GM12878 (cell line): Measurements from ENCODE around the gene BEST2. TPM values are rescaled to one million over a fixed set of nuclear protein-coding genes. Genes with fewer than 3 reads are reported as not detected.

Experiments used
- ATAC-seq: fragments of 200-7000 bp; cut with Tn5 transposase; 3 replicates; pipeline ENCODE4 v1.9.1; 2020; ENCODE audit warnings: mild to moderate bottlenecking, moderate library complexity
- BruUV-seq: library from RNA; stranded (reverse); fragments of 400-500 nt; replicated peaks from 2 replicates; lab custom pipeline; 2021; lab: Mats Ljungman, UMichigan
- CTCF ChIA-PET: fragments of 300-600 bp; sonication (Branson Sonifier 250); formaldehyde crosslinking; extraction: SDS; loops from one replicate; lab custom pipeline; 2021; ENCODE audit warnings: inconsistent platforms; lab: Yijun Ruan, JAX
- POLR2A ChIA-PET: fragments of 350-600 bp; formaldehyde crosslinking; extraction: SDS; loops from one replicate; lab custom pipeline; 2021; ENCODE audit warnings: inconsistent platforms; lab: Charles Lee
- RAD21 ChIA-PET: fragments of 300-600 bp; sonication (Branson Sonifier 250); formaldehyde crosslinking; loops from one replicate; lab custom pipeline; 2023; ENCODE audit warnings: antibody characterized with exemption; ENCODE audit not compliant: unreplicated experiment; lab: Charles Lee
- SMC1A ChIA-PET: fragments of 300-600 bp; sonication (Branson Sonifier 250); formaldehyde crosslinking; loops from one replicate; lab custom pipeline; 2023; ENCODE audit not compliant: unreplicated experiment, uncharacterized antibody; lab: Charles Lee
- DNase-seq: peaks from one replicate; pipeline ENCODE4 v3.0.0-alpha.2; 2011; ENCODE audit warnings: low read depth, low spot score
- FAIRE-seq: peaks from 3 replicates; lab custom pipeline; 2011; peaks lifted over from hg19 to GRCh38; lab: Jason Lieb, UNC
- H2AFZ ChIP-seq: 2 replicates; pipeline ENCODE4 v1.6.0; 2011; ENCODE audit warnings: low read depth, low read length, control low read depth; ENCODE audit not compliant: control insufficient read depth
- H3K27ac ChIP-seq: 2 replicates; pipeline ENCODE4 v1.5.1; 2011; ENCODE audit warnings: control low read depth; ENCODE audit not compliant: control insufficient read depth, insufficient read depth
- H3K27me3 ChIP-seq, 2 experiments: replicated peaks in 1 of 2; 2 replicates each; pipeline versions ENCODE4 v1.6.0 to v1.6.1; 2011; ENCODE audit warnings: low read length in 1 of 2; ENCODE audit not compliant: control insufficient read depth in 2 of 2, insufficient read depth in 2 of 2
- H3K36me3 ChIP-seq, 2 experiments: 2 replicates each; pipeline ENCODE4 v1.5.1; 2011; ENCODE audit warnings: low read length in 1 of 2; ENCODE audit not compliant: control insufficient read depth in 2 of 2, insufficient read depth in 2 of 2
- H3K4me1 ChIP-seq: 2 replicates; pipeline ENCODE4 v1.6.1; 2011; ENCODE audit warnings: mild to moderate bottlenecking, low read length, moderate library complexity, mixed read lengths; ENCODE audit not compliant: control insufficient read depth, insufficient read depth
- H3K4me2 ChIP-seq: 2 replicates; pipeline ENCODE4 v1.6.0; 2011; ENCODE audit warnings: control low read depth; ENCODE audit not compliant: control insufficient read depth, insufficient read depth
- H3K4me3 ChIP-seq: fragments of 200-600 bp; sonication (generic); 2 replicates; pipeline ENCODE4 v1.5.1; 2016
- H3K79me2 ChIP-seq: 2 replicates; pipeline ENCODE4 v1.6.0; 2011; ENCODE audit warnings: low read length; ENCODE audit not compliant: control insufficient read depth, insufficient read depth
- H3K9ac ChIP-seq: 2 replicates; pipeline ENCODE4 v1.8.0; 2011; ENCODE audit warnings: low read length, control low read depth, mixed read lengths; ENCODE audit not compliant: control insufficient read depth, insufficient read depth
- H3K9me3 ChIP-seq: replicated peaks from 3 replicates; pipeline ENCODE4 v1.5.1; 2011; ENCODE audit warnings: mild to moderate bottlenecking, low read length; ENCODE audit not compliant: control insufficient read depth, insufficient read depth
- H4K20me1 ChIP-seq: 2 replicates; pipeline ENCODE4 v1.6.0; 2011; ENCODE audit not compliant: control insufficient read depth, insufficient read depth
- CEBPB ChIP-seq, 2 experiments: fragments of 150-350 bp in 1 of 2; IDR thresholded peaks; 2 replicates each; pipeline ENCODE4 v1.6.1; 2012 to 2014; ENCODE audit warnings: low read depth in 2 of 2, low read length in 2 of 2, borderline replicate concordance in 1 of 2, inconsistent platforms in 1 of 2
- CREM ChIP-seq: IDR thresholded peaks from 2 replicates; pipeline ENCODE4 v1.6.1; 2014; ENCODE audit warnings: antibody characterized with exemption, low read depth
- EGR1 ChIP-seq, 2 experiments: IDR thresholded peaks; 1 replicate in 1 of 2; 2 replicates in 1 of 2; pipeline ENCODE4 v1.6.1; 2011 to 2012; ENCODE audit warnings: low read depth in 2 of 2, low read length in 2 of 2, borderline replicate concordance in 1 of 2, mild to moderate bottlenecking in 1 of 2, moderate library complexity in 1 of 2
- FOXK2 ChIP-seq: fragments of 450-650 bp; IDR thresholded peaks from 2 replicates; pipeline ENCODE4 v1.6.1; 2017; ENCODE audit warnings: mild to moderate bottlenecking, moderate library complexity
- JUNB ChIP-seq: IDR thresholded peaks from 2 replicates; pipeline ENCODE4 v1.6.1; 2016; ENCODE audit warnings: antibody characterized with exemption, mild to moderate bottlenecking
- KAT2A ChIP-seq: conservative IDR thresholded peaks from 2 replicates; pipeline ENCODE4 v1.6.1; 2011; ENCODE audit warnings: low read depth, low read length; ENCODE audit not compliant: control insufficient read depth
- NFIC ChIP-seq: IDR thresholded peaks from 2 replicates; pipeline ENCODE4 v1.6.1; 2012; ENCODE audit warnings: low read depth, mild to moderate bottlenecking, inconsistent platforms, low read length, moderate library complexity
- NFYB ChIP-seq: IDR thresholded peaks from 2 replicates; pipeline ENCODE4 v1.6.1; 2011; ENCODE audit warnings: low read depth, mild to moderate bottlenecking, low read length, improper control_type of control experiment, moderate library complexity; ENCODE audit not compliant: insufficient read depth
- NR2F1 ChIP-seq: fragments of 450-650 bp; conservative IDR thresholded peaks from 2 replicates; pipeline ENCODE4 v1.6.1; 2017; ENCODE audit warnings: mild to moderate bottlenecking
- RAD51 ChIP-seq: fragments of 450-650 bp; IDR thresholded peaks from 2 replicates; pipeline ENCODE4 v1.6.1; 2016; ENCODE audit warnings: moderate library complexity, mild to moderate bottlenecking, inconsistent platforms
- SKIL ChIP-seq: fragments of 450-650 bp; IDR thresholded peaks from 2 replicates; pipeline ENCODE4 v1.6.1; 2017; ENCODE audit warnings: mild to moderate bottlenecking, low read depth, inconsistent platforms; ENCODE audit not compliant: poor library complexity, severe bottlenecking
- SUZ12 ChIP-seq: fragments of 200-600 bp; sonication (generic); IDR thresholded peaks from one replicate; pipeline ENCODE4 v1.6.1; 2018; ENCODE audit warnings: antibody characterized with exemption, mild to moderate bottlenecking; ENCODE audit not compliant: unreplicated experiment
- TARDBP ChIP-seq: IDR thresholded peaks from 2 replicates; pipeline ENCODE4 v1.6.1; 2016; ENCODE audit warnings: borderline replicate concordance
- TCF12 ChIP-seq: IDR thresholded peaks from 2 replicates; pipeline ENCODE4 v1.6.1; 2011; ENCODE audit warnings: low read depth, mild to moderate bottlenecking, low read length
- WGBS: methylation state at CpG from one replicate; pipeline ENCODE4 v1.1.6; 2016; ENCODE audit warnings: low lambda C conversion rate; ENCODE audit not compliant: insufficient replicate concordance, insufficient coverage; ENCODE audit errors: missing lambda C conversion rate; 5-methylcytosine and 5-hydroxymethylcytosine counted together
- in situ Hi-C: fragments of 300-500 bp; cut with MboI; formaldehyde crosslinking; loops from 9 replicates; pipeline ENCODE4 v1.14.3; 2018; ENCODE audit warnings: mixed read lengths
- intact Hi-C: fragments of 100-400 bp; cut with micrococcal nuclease; formaldehyde crosslinking; loops from one replicate; pipeline ENCODE4 v1.14.2; 2022; ENCODE audit not compliant: unreplicated experiment
- polyA plus RNA-seq, 11 experiments: library from polyadenylated mRNA; depleted of rRNA in 4 of 11; unstranded in 6 of 11; stranded (reverse) in 5 of 11; fragments of >200 nt; fragmentation: Nextera tagmentation in 4 of 11; fragmentation: Illumina TruSeq in 1 of 11; extraction: Ambion mirVana in 4 of 11; extraction: Trizol in 1 of 11; gene quantifications; 1 replicate in 1 of 11; 2 replicates in 10 of 11; pipeline versions ENCODE4 v1.2.1 to v1.2.3, GENCODE V29; 2011 to 2016; ENCODE audit warnings: inconsistent platforms in 2 of 11, missing spikeins in 2 of 11, low read depth in 1 of 11
- total RNA-seq, 4 experiments: library from RNA; depleted of rRNA in 3 of 4; stranded (reverse); fragments of >200 nt in 3 of 4; fragmentation: Illumina TruSeq in 1 of 4; extraction: Trizol in 1 of 4; gene quantifications; 2 replicates each; pipeline versions ENCODE4 v1.2.1 to v1.2.3, GENCODE V29; 2013 to 2021
- TF ChIP-seq, protein P1 (sequence below): fragments of 450-650 bp; formaldehyde crosslinking; IDR thresholded peaks from 2 replicates; pipeline ENCODE4 v1.4.0; 2022; ENCODE audit warnings: mild to moderate bottlenecking, moderate library complexity

The BEST2 gene
- total and polyA plus RNA-seq, 10 of the 15 experiments (the other 5 are each of a cell fraction or from before 2014, with no cell fraction given): not detected

GRCh38 chr19:12754465-12755196 is 3.0 kb downstream of the BEST2 start (continued):
- no peak for TF ChIP-seq SKIL

- SMC1A ChIA-PET: interaction anchor here (0.8 kb wide), 1 partner anchor 46 kb away, joined by 3 read pairs; the partner anchor contains the start of gene THSD8
- no peak for FAIRE-seq
Measured at GRCh38 chr19:12756150-12756883, 4.7 kb downstream of the BEST2 start.

More at GRCh38 chr19:12756150-12756883, 4.7 kb downstream of the BEST2 start:
- H3K27me3 ChIP-seq: peaks cover 0 to 2% of the 10 kb centered on the region in 2 experiments; a peak in 1 of 4 replicates
- intact Hi-C loops: loop anchor here (5.0 kb wide), 1 partner anchor 194 kb away; no protein-coding TSS in a partner anchor
- no TSS peak for BruUV-seq
- H3K79me2 ChIP-seq: no peaks in the 10 kb centered on the region
- CTCF ChIA-PET: interaction anchor here (0.8 to 17.0 kb wide), 8 partner anchors 10 to 174 kb away, joined by 3 to 426 read pairs (median 10); partner anchors contain the start of genes JUNB, PRDX2, THSD8 and TRIR
- H3K4me3 ChIP-seq: no peak overlapping the region
- no peaks in the 10 kb centered on the region for H4K20me1 ChIP-seq
- no peak for DNase-seq
- no peak overlapping the region for H2AFZ ChIP-seq
- in situ Hi-C loops: no loop called here
- no peak for TF ChIP-seq TARDBP
- TF ChIP-seq, protein P1, sequence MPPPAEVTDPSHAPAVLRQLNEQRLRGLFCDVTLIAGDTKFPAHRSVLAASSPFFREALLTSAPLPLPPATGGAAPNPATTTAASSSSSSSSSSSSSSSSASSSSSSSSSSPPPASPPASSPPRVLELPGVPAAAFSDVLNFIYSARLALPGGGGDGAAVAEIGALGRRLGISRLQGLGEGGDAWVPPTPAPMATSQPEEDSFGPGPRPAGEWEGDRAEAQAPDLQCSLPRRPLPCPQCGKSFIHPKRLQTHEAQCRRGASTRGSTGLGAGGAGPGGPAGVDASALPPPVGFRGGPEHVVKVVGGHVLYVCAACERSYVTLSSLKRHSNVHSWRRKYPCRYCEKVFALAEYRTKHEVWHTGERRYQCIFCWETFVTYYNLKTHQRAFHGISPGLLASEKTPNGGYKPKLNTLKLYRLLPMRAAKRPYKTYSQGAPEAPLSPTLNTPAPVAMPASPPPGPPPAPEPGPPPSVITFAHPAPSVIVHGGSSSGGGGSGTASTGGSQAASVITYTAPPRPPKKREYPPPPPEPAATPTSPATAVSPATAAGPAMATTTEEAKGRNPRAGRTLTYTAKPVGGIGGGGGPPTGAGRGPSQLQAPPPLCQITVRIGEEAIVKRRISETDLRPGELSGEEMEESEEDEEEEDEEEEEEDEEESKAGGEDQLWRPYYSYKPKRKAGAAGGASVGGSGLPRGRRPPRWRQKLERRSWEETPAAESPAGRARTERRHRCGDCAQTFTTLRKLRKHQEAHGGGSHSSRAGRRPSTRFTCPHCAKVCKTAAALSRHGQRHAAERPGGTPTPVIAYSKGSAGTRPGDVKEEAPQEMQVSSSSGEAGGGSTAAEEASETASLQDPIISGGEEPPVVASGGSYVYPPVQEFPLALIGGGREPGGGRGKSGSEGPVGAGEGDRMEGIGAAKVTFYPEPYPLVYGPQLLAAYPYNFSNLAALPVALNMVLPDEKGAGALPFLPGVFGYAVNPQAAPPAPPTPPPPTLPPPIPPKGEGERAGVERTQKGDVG (CRISPR knock-in tag): no peak
- TF ChIP-seq NFIC: no peak
- no peak for TF ChIP-seq KAT2A
- no peak for TF ChIP-seq EGR1 (IDR thresholded peaks at IDR 0.05; ENCODE audit: borderline replicate concordance in 1 of 2, low read depth in 2 of 2, low read length in 2 of 2)
- TF ChIP-seq SUZ12: no peak
- no peak for TF ChIP-seq FOXK2
- TF ChIP-seq NFYB: no peak
- no peak for TF ChIP-seq RAD51
- no peak for TF ChIP-seq CEBPB (IDR thresholded peaks at IDR 0.05; ENCODE audit: borderline replicate concordance in 1 of 2, low read depth in 2 of 2, low read length in 2 of 2)
- no peak for TF ChIP-seq JUNB
- no peak for TF ChIP-seq NR2F1
- TF ChIP-seq CREM: no peak
- TF ChIP-seq TCF12: no peak
- no peak overlapping the region for H3K9ac ChIP-seq
- no peak for ATAC-seq
- RAD21 ChIA-PET: interaction anchor here (1.6 kb wide), 1 partner anchor 8 kb away, joined by 3 read pairs; no protein-coding TSS in a partner anchor
- POLR2A ChIA-PET: no interaction called here
- no peak overlapping the region for H3K4me2 ChIP-seq
- H3K9me3 ChIP-seq: no peaks in the 10 kb centered on the region
- 52% methylated on average over 19 of the region's 19 CpGs for WGBS
- H3K36me3 ChIP-seq: no peaks in the 10 kb centered on the region
- no peak overlapping the region for H3K27ac ChIP-seq
- no peaks in the 10 kb centered on the region for H3K4me1 ChIP-seq
